Hepatocyte (in vitro differentiated cells): ENCODE measurements around the gene HSPB7.

Experiments
- EZH2 ChIP-seq: fragments of 200-600 bp; sonication (generic); IDR thresholded peaks from 2 replicates; pipeline ENCODE4 v1.6.1; 2016; ENCODE audit warnings: antibody characterized with exemption, mild to moderate bottlenecking, borderline replicate concordance
- EZH2phosphoT487 ChIP-seq: fragments of 200-600 bp; sonication (generic); IDR thresholded peaks from one replicate; pipeline ENCODE4 v1.6.1; 2018; ENCODE audit warnings: antibody characterized with exemption, mild to moderate bottlenecking, low read depth, moderate library complexity; ENCODE audit not compliant: unreplicated experiment, severe bottlenecking
- TF ChIP-seq, protein P1 (sequence below): fragments of 200-600 bp; sonication (generic); IDR thresholded peaks from 2 replicates; pipeline ENCODE4 v1.5.1; 2016; ENCODE audit warnings: antibody characterized with exemption, mild to moderate bottlenecking; ENCODE audit not compliant: poor library complexity

DNA sequence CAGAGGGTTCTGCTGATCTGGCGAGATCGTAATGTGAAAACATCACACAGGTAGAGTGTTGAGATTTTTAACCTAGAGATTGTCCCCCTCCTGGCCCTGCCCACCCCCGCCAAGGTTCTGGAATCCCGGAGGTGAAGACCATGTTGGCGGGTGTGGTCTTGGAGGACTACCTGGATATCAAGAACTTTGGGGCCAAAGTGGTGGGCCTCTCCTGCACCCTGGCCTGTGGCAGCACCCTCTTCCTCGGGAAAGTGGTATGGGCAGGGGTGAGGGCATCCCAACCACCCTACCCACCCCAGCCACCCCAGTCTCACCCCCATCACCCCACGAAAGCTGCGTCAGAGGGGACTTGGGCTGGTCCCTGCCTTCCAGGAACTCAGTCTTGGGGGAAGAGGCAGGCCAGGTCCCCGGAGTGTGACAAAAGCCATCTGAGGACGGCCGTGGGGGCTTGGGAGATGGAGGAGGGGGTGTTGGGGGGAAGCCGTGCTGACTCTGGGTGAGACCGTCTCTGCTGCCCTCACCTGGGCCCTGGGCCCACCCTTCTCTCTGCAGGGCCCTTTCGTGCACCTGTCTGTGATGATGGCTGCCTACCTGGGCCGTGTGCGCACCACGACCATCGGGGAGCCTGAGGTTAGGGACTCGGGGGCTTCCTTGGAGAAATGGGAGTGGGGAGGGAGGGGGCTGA lies 30.1 kb upstream of the HSPB7 start:
- TF ChIP-seq, protein P1, sequence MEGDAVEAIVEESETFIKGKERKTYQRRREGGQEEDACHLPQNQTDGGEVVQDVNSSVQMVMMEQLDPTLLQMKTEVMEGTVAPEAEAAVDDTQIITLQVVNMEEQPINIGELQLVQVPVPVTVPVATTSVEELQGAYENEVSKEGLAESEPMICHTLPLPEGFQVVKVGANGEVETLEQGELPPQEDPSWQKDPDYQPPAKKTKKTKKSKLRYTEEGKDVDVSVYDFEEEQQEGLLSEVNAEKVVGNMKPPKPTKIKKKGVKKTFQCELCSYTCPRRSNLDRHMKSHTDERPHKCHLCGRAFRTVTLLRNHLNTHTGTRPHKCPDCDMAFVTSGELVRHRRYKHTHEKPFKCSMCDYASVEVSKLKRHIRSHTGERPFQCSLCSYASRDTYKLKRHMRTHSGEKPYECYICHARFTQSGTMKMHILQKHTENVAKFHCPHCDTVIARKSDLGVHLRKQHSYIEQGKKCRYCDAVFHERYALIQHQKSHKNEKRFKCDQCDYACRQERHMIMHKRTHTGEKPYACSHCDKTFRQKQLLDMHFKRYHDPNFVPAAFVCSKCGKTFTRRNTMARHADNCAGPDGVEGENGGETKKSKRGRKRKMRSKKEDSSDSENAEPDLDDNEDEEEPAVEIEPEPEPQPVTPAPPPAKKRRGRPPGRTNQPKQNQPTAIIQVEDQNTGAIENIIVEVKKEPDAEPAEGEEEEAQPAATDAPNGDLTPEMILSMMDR, result no peak
- TF ChIP-seq EZH2phosphoT487 (no peak), EZH2 (no peak)
